ENCODE data around the gene STARD3.

Gene STARD3

DNA sequence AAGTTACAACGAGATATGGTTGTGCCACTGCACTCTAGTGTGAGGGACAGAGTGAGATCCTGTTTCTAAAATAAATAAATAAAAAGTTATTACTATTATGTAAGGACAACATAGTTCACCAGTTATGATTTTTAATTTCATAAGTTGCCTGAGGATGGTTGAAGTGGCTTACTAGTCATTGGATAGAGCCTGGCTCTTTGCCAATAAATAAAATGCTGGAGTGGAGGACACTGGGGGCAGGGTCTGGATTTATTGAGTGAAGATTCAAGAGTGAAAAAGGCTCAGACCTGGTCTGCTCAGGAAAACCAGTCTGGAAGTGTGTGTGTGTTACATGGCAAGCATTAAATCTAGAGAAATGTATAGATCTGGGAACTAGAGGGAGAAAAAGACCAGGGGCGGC is 2.1 kb downstream of the STARD3 start:
- no peak for DNase-seq

DNA sequence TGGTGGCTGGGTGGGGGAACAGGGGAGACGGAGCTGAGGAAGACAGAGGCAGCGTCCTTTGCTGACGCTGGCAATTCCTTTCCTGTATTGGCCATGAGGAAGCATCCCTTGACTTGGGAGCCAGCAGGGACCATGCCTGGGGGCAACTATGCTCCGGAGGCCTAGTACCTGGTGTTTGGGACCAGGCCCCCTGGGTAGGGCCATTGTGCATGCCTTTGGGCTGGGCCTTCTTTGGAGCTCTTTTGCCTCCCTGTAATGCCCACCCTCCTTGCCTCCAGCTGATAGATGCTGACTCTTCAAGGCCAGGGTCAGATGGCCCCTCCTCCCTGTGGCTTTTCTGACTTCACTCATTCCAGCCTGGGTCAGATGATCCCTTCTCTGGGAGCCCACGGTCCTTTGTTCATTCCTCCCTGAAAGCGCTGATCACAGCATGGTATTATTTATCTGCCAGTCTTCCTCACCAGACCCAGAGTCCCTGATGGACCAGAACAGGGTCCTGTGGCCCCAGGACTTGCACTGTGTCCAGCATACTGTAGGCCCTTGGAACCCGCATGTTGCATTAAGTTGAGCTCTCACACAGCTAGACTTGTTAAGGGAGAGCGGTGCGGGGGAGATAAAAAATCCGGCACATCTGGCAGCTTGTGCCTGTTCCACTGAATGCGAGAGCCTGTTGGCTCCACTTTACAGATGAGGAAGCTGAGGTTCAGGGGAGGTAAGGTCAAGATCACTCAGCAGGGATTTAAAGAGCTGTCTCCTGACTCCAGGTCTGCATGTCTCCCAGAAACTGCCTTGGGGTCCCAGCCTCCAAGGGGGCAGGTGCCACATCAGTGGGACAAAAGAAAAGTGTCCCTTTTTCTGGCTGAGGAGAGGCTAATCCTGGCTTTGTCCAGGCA is 2.9 kb downstream of the STARD3 start:
- DNase-seq = no peak

GRCh38 chr17:39640591-39641031 is 3.7 kb downstream of the STARD3 start:
- no peak for DNase-seq

- DNase-seq = no peak
These were observed 4.2 kb downstream of the STARD3 start for GRCh38 chr17:39641097-39641496.

GRCh38 chr17:39641883-39642282 is 4.9 kb downstream of the STARD3 start:
- DNase-seq = no peak

DNA sequence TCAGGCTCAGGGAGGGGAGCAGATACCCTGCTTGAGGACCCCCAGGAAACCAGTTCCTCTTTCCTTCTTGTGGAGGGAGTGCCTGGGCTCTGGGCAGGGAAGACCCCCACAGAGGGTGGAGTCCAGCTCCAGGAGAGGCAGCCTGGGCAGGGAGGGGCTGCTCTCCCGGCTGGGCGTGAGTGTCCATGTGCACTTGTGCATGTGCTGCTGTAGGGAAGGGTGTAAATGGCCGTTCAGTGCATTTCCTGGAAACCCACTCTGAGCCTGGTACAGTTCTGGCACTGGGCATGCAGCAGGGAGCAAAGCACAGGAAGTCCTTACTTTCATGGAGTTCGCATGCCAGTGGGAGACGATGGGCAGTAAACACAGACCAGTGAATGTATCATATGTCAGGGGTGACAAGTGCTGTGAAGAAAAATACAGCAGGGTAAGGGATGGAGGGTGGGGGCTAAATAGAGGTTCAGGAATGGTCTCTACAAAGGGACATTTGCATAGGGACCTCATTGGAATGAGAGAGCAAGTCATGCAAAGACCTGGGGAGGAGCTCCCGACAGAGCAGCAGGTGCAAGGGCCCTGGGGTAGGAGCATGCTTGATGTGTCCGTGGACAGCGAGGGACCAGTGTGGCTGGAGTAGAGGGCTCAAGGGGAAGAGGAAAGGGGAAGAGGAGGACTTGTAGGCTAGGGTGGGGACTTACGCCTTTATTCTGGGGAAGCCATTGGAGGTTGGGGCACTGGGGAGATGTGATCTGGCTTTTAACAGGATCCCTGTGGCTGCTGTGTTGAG is 5.5 kb downstream of the STARD3 start:
- DNase-seq = no peak

GRCh38 chr17:39643271-39643670 is 6.3 kb downstream of the STARD3 start:
- no peak for DNase-seq

- DNase-seq = no peak
These were observed 10.3 kb downstream of the STARD3 start for GRCh38 chr17:39647256-39647655.

DNA sequence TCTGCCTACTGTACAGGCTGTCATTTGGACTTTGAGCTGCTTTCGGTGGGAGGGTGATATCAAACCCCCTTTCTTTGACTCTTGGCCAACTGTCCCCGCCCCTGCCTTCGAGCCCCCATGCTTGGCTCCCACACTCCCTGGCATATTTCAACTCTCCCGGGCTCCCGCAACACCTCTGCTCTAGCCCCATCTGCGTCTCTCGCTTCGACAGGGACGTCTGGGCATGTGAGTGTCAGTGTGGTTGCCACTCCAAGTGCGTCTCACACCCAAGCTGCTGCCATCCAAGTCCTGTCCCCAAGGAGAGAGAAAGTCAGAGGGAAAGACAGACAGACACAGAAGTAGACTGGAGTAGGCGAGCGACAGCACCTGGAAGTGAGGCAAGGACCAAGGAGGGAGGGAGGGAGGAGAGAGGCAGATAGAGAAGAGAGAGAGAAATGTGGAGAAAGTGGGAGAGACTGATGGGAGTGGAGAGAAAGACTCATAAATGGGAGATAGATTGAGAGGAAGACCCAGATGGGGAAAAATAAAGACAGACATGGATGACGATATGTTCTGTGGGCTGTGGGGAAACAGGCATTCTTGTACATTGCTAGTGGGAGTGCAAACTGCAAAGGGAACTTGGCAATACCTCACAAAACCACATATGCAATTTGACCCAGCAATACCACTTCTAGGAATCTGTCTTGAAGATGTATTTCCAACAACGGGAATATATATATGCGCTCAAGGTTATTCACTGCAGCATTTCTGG is 11.8 kb downstream of the STARD3 start:
- no peak for DNase-seq

- DNase-seq = no peak
These were observed 13.2 kb downstream of the STARD3 start for GRCh38 chr17:39650121-39650579.

DNA sequence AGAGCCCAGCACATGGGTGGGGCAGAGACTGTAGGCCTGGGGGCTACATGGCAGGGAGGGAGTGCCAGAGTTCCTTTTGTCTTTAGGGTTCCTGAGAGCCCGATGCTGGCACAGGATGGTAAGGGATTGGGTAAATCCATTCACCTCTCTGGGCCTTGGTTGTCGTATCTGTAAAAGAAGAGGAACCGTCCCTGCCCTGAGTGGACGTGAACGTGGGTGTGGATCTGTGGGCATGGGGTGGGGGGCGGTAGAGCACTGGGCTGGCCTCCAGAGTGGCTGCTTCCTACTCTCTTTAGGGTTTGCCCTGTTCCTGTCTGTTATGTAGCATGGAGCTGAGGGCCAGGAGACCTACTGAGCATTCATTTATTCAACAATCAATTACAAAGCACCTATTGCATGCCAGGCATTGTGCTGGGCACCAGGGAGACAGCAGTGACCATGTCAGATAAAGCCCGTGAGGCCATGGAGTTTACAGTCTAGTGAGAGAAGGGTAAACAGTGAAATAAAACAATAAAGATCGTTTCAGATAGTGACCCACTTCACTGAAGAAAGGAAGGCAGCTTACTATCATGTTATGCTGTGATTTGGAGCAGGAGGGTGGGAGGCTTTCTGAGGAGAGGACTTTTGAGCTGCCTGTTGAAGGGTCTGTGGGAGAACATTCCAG is 15.1 kb downstream of the STARD3 start:
- DNase-seq = peak; percentile 12

DNA sequence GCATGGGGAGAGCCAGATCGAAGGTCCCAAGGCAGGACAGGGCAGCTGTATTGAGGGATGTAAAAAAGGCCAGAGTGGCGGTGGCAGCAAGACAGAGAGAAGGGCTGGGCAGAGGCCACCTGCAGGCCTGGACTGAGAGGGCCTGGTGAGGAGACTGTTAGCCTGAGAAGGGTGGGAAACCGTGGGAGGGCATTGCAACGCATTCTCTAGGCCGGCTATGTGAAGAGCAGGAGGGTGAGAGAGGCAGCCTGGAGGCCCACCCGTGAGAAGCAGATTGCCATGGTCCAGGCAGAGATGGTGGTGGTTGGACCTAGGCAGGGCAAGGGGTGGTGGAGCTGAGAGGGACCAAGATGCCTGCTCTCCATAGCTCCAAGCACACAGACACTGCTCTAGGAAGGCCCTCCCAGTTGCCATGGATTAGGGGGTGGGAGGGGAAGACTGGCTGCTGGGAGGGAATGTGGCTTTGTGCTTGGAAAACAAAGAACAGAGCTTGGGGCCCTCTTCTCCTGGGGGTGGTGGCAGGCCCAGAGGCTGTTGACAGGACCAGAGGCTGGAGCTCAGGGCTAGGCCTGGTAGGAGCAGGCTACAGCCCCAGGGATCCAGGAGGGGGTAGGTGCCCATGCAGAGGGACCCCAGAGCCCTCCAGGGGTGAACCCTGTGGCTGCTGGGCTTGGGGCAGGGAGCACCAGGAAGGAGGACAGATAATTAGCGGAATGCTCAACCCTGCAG is 15.8 kb downstream of the STARD3 start:
- DNase-seq = no peak

DNA sequence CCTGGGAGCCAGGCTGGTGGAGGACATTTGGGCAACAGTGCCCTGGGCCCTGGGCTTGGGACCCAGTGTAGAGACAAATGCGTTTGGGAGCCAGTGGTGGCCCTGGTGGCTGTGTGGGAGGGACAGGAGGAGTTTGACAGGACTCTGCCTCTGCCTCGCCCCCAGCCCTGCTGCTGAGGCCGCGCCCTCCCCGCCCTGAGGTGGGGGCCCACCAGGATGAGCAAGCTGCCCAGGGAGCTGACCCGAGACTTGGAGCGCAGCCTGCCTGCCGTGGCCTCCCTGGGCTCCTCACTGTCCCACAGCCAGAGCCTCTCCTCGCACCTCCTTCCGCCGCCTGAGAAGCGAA is 16.3 kb downstream of the STARD3 start:
- DNase-seq = no peak

DNA sequence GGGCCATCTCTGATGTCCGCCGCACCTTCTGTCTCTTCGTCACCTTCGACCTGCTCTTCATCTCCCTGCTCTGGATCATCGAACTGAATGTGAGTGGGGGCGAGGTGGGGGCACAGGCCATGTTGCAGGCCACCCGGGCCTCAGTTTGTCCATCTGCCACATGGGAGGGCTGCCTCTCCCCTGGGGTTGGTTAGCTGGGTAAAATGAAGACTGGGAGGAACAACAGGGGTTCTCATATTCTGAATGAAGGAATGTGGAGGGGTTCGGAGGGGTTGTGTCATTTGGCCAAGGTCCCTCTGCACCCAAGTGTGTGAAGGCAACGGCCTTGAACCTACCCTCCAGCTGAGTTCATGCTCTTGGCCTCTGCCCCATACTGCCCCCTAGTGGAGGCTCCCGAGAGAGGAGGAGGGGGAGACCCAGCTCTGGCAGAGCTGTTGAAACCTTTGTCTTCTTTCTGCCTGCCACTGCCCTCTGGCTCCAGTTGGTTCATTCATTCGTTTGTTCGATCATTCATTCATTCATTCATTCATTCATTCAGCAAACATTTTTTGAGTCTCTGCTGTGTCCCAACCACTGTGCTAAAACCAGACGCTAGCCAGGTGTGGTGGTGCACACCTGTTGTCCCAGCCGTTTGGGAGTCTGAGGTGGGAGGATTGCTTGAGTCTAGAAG is 16.9 kb downstream of the STARD3 start:
- peak; percentile 57 for DNase-seq

- no peak for DNase-seq
These were observed 18.2 kb downstream of the STARD3 start for GRCh38 chr17:39655105-39655504.

- DNase-seq = no peak
These were observed 21.4 kb downstream of the STARD3 start for GRCh38 chr17:39658346-39658745.

- no peak for DNase-seq
These were observed 21.8 kb downstream of the STARD3 start for GRCh38 chr17:39658760-39659159.

GRCh38 chr17:39659279-39660010 is 22.5 kb downstream of the STARD3 start:
- no peak for DNase-seq

DNA sequence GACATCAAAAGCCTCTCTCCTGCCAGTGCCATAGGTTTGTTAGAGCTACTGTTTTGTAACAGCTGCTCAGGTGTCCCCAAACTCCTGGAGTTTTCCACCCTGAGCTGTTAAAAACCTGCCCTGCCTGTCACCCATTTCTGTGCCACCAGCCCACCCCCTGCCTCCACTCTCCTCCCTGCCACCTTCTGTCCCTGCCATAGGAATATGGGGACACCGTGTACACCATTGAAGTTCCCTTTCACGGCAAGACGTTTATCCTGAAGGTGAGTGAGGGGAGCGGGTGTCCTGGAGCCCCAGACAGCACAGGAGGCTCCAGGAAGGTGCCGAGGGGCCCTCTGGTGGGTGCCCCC is 23.0 kb downstream of the STARD3 start:
- DNase-seq = no peak
